K562 (cell line): ENCODE results near the gene ZNF480. TPM values are rescaled to one million over a fixed set of nuclear protein-coding genes. Genes with fewer than 3 reads are reported as not detected.

Experiments
- ILK ChIP-seq: fragments of 450-650 bp; IDR thresholded peaks from 2 replicates; pipeline ENCODE4 v1.6.1; 2016; ENCODE audit warnings: missing genetic modification characterization, low read depth, mild to moderate bottlenecking, missing compliant biosample characterization, moderate library complexity, borderline replicate concordance
- MBD2 ChIP-seq: sonication (generic); IDR thresholded peaks from 2 replicates; pipeline ENCODE4 v1.6.1; 2016; ENCODE audit warnings: low read depth, borderline replicate concordance
- MIER1 ChIP-seq: fragments of 450-650 bp; IDR thresholded peaks from 2 replicates; pipeline ENCODE4 v1.6.1; 2016; ENCODE audit warnings: antibody characterized with exemption, mild to moderate bottlenecking, low read depth
- PHF20 ChIP-seq: fragments of 450-650 bp; IDR thresholded peaks from 2 replicates; pipeline ENCODE4 v1.6.1; 2018; ENCODE audit not compliant: partially characterized antibody
- SAP30 ChIP-seq: fragments of 200-600 bp; sonication (generic); IDR thresholded peaks from 2 replicates; pipeline ENCODE4 v1.6.1; 2012; ENCODE audit warnings: borderline replicate concordance, low read depth, mild to moderate bottlenecking, moderate library complexity, low read length, control low read depth, inconsistent platforms; ENCODE audit not compliant: insufficient read depth, poor library complexity, severe bottlenecking
- SMAD2 ChIP-seq: fragments of 150-350 bp; IDR thresholded peaks from 2 replicates; pipeline ENCODE4 v1.6.1; 2014; ENCODE audit warnings: low read depth, mild to moderate bottlenecking, low read length
- SP1 ChIP-seq: sonication (generic); formaldehyde crosslinking; IDR thresholded peaks from 2 replicates; pipeline ENCODE4 v1.8.1; 2022; ENCODE audit warnings: mild to moderate bottlenecking, missing genetic modification reagents
- SPI1 ChIP-seq: IDR thresholded peaks from 2 replicates; pipeline ENCODE4 v1.6.1; 2011; ENCODE audit warnings: low read depth, low read length, control low read depth, borderline replicate concordance
- TAF7 ChIP-seq: fragments of 450-650 bp; IDR thresholded peaks from 2 replicates; pipeline ENCODE4 v1.6.1; 2016; ENCODE audit warnings: missing genetic modification characterization, missing compliant biosample characterization
- TAF9B ChIP-seq: fragments of 450-650 bp; IDR thresholded peaks from 2 replicates; pipeline ENCODE4 v1.6.1; 2018; ENCODE audit warnings: mild to moderate bottlenecking; ENCODE audit not compliant: partially characterized antibody
- ZNF445 ChIP-seq: fragments of 250-450 bp; sonication (Bioruptor Pico); IDR thresholded peaks from 2 replicates; pipeline ENCODE4 v1.4.0; 2020; ENCODE audit warnings: low read depth, mild to moderate bottlenecking, moderate library complexity
- ZNF584 ChIP-seq: fragments of 200-800 bp; sonication (Bioruptor generic); IDR thresholded peaks from 2 replicates; pipeline ENCODE4 v1.6.1; 2016; ENCODE audit warnings: low read depth, mild to moderate bottlenecking, missing genetic modification characterization, missing compliant biosample characterization
- polyA plus RNA-seq, 8 experiments: library from polyadenylated mRNA; depleted of rRNA in 4 of 8; stranded (reverse) in 5 of 8; unstranded in 3 of 8; fragments of >200 nt; fragmentation: Nextera tagmentation in 2 of 8; fragmentation: Illumina TruSeq in 1 of 8; extraction: Ambion mirVana in 2 of 8; extraction: Trizol in 1 of 8; gene quantifications; 2 replicates each; pipeline versions ENCODE4 v1.2.1 to v1.2.3, GENCODE V29; 2011 to 2014; ENCODE audit warnings: inconsistent platforms in 1 of 8, missing spikeins in 1 of 8
- total RNA-seq, 7 experiments: library from RNA; depleted of rRNA in 6 of 7; stranded (reverse); fragments of >200 nt in 6 of 7; fragmentation: Illumina TruSeq in 2 of 7; extraction: Trizol in 2 of 7; gene quantifications; 2 replicates each; pipeline versions ENCODE4 v1.2.1 to v1.2.3, GENCODE V29; 2011 to 2021; ENCODE audit warnings: low replicate concordance in 1 of 7
- TF ChIP-seq, protein P1 (sequence below): sonication (generic); formaldehyde crosslinking; IDR thresholded peaks from 2 replicates; pipeline ENCODE4 v1.8.1; 2023; ENCODE audit warnings: mild to moderate bottlenecking, missing genetic modification reagents
- TF ChIP-seq, protein P2 (sequence below), 2 experiments: fragments of 450-650 bp; formaldehyde crosslinking in 1 of 2; IDR thresholded peaks; 2 replicates each; pipeline versions ENCODE4 v1.4.0 to v1.6.1; 2014 to 2020; ENCODE audit warnings: mild to moderate bottlenecking in 2 of 2, borderline replicate concordance in 1 of 2, low read depth in 1 of 2
- TF ChIP-seq, protein P3 (sequence below): sonication (generic); formaldehyde crosslinking; IDR thresholded peaks from 2 replicates; pipeline ENCODE4 v1.8.0; 2022; ENCODE audit warnings: mild to moderate bottlenecking, missing genetic modification reagents

ZNF480 gene
- total and polyA plus RNA-seq, 9 of the 15 experiments (the other 6 are each of a cell fraction or from before 2014, with no cell fraction given), result 10.4 to 31.1 (median 22.3) TPM

DNA sequence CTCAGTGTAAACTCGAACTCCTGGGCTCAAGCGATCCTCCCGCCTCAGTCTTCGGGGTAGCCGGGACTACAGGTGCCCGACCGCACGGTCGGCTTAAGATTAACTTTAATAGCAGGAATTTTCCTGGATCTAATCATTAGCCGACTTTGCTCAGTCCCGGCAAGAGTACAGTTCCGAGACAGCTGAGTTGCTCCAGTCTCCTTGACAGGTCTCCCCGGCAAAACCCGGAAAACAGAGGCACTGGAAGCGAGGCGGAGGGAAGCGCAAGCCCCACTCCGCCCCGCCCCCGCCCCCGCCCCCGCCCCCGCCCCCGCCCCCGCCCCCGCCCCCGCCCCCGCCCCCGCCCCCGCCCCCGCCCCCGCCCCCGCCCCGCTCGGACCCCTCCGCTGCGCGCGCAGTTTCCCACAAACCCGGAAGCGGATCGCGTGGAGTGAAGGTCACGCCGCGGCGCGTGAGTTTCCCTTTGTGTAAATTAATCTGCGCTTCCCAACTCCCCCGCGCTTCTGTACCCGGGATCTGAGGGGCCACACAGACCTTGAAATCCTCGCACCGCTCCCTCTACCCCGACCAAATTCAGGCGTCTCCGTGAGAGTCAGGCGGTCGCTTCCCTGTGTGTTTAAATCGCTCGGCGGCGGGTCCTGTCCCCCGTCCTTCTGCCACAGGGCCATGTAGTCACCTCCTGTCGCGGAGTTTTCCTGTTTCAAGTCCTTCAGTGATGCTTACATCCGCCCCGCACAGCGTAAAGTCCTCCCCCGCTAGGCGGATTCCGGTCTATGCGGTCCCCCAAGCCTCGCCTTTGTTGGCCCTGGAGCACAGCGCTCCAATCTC, at the start of gene ZNF480 (continued):
- TF ChIP-seq ILK (tag), result no peak
- TF ChIP-seq MIER1, result no peak
- peak; percentile 45; the same call in 1 of the 2 replicates for TF ChIP-seq SP1 (CRISPR knock-in tag)
- TF ChIP-seq, protein P1, sequence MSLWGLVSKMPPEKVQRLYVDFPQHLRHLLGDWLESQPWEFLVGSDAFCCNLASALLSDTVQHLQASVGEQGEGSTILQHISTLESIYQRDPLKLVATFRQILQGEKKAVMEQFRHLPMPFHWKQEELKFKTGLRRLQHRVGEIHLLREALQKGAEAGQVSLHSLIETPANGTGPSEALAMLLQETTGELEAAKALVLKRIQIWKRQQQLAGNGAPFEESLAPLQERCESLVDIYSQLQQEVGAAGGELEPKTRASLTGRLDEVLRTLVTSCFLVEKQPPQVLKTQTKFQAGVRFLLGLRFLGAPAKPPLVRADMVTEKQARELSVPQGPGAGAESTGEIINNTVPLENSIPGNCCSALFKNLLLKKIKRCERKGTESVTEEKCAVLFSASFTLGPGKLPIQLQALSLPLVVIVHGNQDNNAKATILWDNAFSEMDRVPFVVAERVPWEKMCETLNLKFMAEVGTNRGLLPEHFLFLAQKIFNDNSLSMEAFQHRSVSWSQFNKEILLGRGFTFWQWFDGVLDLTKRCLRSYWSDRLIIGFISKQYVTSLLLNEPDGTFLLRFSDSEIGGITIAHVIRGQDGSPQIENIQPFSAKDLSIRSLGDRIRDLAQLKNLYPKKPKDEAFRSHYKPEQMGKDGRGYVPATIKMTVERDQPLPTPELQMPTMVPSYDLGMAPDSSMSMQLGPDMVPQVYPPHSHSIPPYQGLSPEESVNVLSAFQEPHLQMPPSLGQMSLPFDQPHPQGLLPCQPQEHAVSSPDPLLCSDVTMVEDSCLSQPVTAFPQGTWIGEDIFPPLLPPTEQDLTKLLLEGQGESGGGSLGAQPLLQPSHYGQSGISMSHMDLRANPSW, result no peak
- TF ChIP-seq SAP30, result peak; percentile 68
- no peak for TF ChIP-seq SPI1
- no peak for TF ChIP-seq MBD2
- TF ChIP-seq, protein P2, sequence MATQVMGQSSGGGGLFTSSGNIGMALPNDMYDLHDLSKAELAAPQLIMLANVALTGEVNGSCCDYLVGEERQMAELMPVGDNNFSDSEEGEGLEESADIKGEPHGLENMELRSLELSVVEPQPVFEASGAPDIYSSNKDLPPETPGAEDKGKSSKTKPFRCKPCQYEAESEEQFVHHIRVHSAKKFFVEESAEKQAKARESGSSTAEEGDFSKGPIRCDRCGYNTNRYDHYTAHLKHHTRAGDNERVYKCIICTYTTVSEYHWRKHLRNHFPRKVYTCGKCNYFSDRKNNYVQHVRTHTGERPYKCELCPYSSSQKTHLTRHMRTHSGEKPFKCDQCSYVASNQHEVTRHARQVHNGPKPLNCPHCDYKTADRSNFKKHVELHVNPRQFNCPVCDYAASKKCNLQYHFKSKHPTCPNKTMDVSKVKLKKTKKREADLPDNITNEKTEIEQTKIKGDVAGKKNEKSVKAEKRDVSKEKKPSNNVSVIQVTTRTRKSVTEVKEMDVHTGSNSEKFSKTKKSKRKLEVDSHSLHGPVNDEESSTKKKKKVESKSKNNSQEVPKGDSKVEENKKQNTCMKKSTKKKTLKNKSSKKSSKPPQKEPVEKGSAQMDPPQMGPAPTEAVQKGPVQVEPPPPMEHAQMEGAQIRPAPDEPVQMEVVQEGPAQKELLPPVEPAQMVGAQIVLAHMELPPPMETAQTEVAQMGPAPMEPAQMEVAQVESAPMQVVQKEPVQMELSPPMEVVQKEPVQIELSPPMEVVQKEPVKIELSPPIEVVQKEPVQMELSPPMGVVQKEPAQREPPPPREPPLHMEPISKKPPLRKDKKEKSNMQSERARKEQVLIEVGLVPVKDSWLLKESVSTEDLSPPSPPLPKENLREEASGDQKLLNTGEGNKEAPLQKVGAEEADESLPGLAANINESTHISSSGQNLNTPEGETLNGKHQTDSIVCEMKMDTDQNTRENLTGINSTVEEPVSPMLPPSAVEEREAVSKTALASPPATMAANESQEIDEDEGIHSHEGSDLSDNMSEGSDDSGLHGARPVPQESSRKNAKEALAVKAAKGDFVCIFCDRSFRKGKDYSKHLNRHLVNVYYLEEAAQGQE (IDR thresholded peaks at IDR 0.05; ENCODE audit: borderline replicate concordance), result no peak
- TF ChIP-seq, protein P2 (CRISPR knock-in tag; IDR thresholded peaks at IDR 0.05; ENCODE audit: low read depth), result no peak
- peak; percentile 28 for TF ChIP-seq TAF9B
- TF ChIP-seq ZNF445 (CRISPR knock-in tag), result no peak
- TF ChIP-seq TAF7 (tag), result peak; percentile 46; the same call in 1 of the 2 replicates
- no peak for TF ChIP-seq SMAD2
- peak; percentile 78 for TF ChIP-seq PHF20
- TF ChIP-seq, protein P3, sequence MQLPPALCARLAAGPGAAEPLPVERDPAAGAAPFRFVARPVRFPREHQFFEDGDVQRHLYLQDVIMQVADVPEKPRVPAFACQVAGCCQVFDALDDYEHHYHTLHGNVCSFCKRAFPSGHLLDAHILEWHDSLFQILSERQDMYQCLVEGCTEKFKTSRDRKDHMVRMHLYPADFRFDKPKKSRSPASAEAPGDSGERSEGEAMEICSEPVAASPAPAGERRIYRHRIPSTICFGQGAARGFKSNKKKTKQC (CRISPR knock-in tag), result 0 out of 2 replicates have a peak, but pooled peaks have one; percentile 20
- no peak for TF ChIP-seq ZNF584 (CRISPR knock-in tag)
